ENCODE results near the gene VWA1. TPM values are rescaled to one million over a fixed set of nuclear protein-coding genes. Genes with fewer than 3 reads are reported as not detected.
"Not testable (repeated sequence)": the region's sequence is repeated elsewhere in the genome, so short reads cannot be mapped to it uniquely, and the experiment has no call there.

The VWA1 gene
- total and polyA plus RNA-seq, 2 of the 4 experiments (the other 2 are of a cell fraction) = 1.1 to 6.1 TPM

DNA sequence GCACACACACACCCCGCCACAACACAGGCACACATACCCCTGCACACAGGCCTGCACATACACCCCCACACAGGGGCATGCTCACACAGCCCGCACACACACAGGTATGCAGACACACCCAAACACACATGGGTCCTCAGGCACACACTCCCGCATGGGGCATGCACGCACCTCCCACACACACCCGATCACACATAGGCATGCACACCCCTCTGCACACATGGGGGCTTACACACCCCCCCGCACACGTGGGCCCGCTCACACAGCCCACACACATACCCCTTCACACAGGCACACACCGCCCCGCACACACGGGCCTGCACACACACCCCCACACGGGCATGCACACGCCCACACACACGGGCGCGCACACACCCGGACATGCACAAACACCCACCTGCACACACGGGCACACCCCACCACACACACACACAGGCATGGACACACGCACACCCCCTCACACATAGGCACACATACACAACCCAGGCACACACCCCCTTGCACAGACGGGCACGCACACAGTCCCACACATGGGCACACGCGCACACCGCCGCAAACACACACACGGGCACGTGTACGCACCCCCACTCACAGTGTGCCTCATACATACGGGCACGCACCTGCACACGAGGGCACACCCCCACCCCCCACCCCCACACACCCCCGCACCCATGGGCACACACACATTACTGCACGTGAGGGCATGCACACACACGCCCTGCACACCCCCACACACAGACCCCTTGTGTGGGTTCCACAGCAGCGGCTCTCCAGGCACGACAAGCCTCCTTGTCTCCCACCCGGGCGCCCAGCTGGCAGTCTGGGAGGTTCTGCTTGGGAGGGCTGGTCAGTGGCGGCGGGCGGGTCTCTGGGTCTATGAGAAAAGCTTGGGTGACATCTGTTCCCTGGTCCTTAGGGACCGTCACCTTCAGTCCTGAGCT, 44.3 kb downstream of the VWA1 start:
- WGBS, 2 experiments (ENCODE audit: extremely low coverage in 2 of 2, insufficient read length in 1 of 2) = 91% methylated on average over 18 of the region's 42 CpGs; no CpG with 5 or more reads in 1 of the 2 experiments
- dilution Hi-C loops (cut with HindIII; ENCODE audit: low sequenced_read_pairs, unreplicated experiment) (no loop called here), in situ Hi-C loops (cut with MboI; ENCODE audit: low sequenced_read_pairs) (no loop called here), intact Hi-C loops (cut with micrococcal nuclease) (no loop called here)
- Histone ChIP-seq H2BK5ac (ENCODE audit: low read depth, low read length, poor library complexity, severe bottlenecking) (no peak overlapping the region), H2BK15ac (ENCODE audit: low read depth, low read length) (no peak overlapping the region), H3K4me1 (ENCODE audit: control insufficient read depth, insufficient read depth, low read length) (no peaks in the 10 kb centered on the region), H3K27me3 (ENCODE audit: control insufficient read depth, insufficient read depth, low read length) (no peaks in the 10 kb centered on the region), H3K4me3 (ENCODE audit: insufficient read depth, low read depth, low read length) (no peak overlapping the region), H3K4ac (ENCODE audit: low read depth, low read length) (no peak overlapping the region), H2AFZ (replicated peaks; ENCODE audit: low read length, poor library complexity) (peak overlapping the region; percentile 21), H4K91ac (ENCODE audit: insufficient read depth, low read depth, low read length) (no peak overlapping the region), H3K36me3 (ENCODE audit: control insufficient read depth, insufficient read depth, low read length) (peaks cover 52% of the 10 kb centered on the region), H3K27ac (ENCODE audit: insufficient read depth, low read length) (no peak overlapping the region), H3K23ac (ENCODE audit: low read depth, low read length) (no peak overlapping the region), H4K5ac (ENCODE audit: low read depth, low read length) (no peak overlapping the region), H3K79me1 (ENCODE audit: low read depth in 1 of 2, low read length in 2 of 2) (peaks cover 4 to 24% of the 10 kb centered on the region in 2 experiments), H3K9me3 (ENCODE audit: control insufficient read depth, insufficient read depth, low read length) (no peaks in the 10 kb centered on the region), H3K9ac (ENCODE audit: low read depth, low read length) (no peak overlapping the region), H2AK9ac (replicated peaks; ENCODE audit: low read depth, low read length, poor library complexity) (peak overlapping the region; percentile 37), H3K14ac (replicated peaks; ENCODE audit: low read depth, low read length) (no peak overlapping the region), H3K18ac (ENCODE audit: low read depth, low read length) (no peak overlapping the region), H4K8ac (ENCODE audit: low read depth in 2 of 2, low read length in 2 of 2) (no peak overlapping the region), H2BK120ac (ENCODE audit: low read depth, low read length) (no peak overlapping the region), H3K4me2 (ENCODE audit: low read depth, low read length) (no peak overlapping the region), H2BK20ac (ENCODE audit: low read depth, low read length) (no peak overlapping the region), H3K56ac (ENCODE audit: extremely low read depth, insufficient read depth, low read length) (no peak overlapping the region), H3K9me1 (ENCODE audit: insufficient read depth, low read length) (0 out of 2 replicates have a peak, but pooled peaks cover 6% of the 10 kb centered on the region), H4K20me1 (ENCODE audit: insufficient read depth, low read length) (peaks cover 10% of the 10 kb centered on the region), H2AK5ac (ENCODE audit: low read depth, low read length) (no peak overlapping the region)
- ChIA-PET CTCF (no interaction called here), POLR2A (ENCODE audit: unreplicated experiment) (no interaction called here)
- no TSS peak for BruUV-seq (replicated peaks)
- ATAC-seq (ENCODE audit: low read depth) (no peak), DNase-seq (no peak)
- TF ChIP-seq, protein P1, sequence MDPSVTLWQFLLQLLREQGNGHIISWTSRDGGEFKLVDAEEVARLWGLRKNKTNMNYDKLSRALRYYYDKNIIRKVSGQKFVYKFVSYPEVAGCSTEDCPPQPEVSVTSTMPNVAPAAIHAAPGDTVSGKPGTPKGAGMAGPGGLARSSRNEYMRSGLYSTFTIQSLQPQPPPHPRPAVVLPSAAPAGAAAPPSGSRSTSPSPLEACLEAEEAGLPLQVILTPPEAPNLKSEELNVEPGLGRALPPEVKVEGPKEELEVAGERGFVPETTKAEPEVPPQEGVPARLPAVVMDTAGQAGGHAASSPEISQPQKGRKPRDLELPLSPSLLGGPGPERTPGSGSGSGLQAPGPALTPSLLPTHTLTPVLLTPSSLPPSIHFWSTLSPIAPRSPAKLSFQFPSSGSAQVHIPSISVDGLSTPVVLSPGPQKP (IDR thresholded peaks at IDR 0.05; ENCODE audit: borderline replicate concordance, low read depth, low read length) = no peak

DNA sequence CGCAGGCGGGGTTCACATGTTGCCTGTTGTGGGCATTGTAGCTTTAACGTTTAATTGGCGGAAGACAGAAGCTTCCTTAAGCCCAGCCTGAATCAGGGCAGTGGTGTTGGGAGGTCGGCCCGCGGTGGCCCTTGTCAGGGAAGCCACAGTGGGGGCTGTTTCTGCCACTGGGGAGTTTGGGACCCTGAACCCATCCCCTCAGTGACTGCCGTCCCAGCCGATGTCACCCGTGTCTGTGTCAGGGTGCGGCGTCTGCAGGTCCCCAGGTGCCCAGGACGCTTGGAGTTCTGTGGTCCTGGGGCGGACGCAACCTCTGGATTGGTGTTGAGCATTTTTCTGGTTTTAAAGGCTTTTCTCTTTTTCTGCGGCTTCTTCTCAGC, 45.0 kb downstream of the VWA1 start:
- H4K8ac ChIP-seq (ENCODE audit: low read depth in 2 of 2, low read length in 2 of 2); H3K4me2 ChIP-seq (ENCODE audit: low read depth, low read length); DNase-seq; H2BK20ac ChIP-seq (ENCODE audit: low read depth, low read length); CTCF ChIA-PET; H3K9ac ChIP-seq (ENCODE audit: low read depth, low read length); H4K5ac ChIP-seq (ENCODE audit: low read depth, low read length); H3K18ac ChIP-seq (ENCODE audit: low read depth, low read length); H3K9me1 ChIP-seq (ENCODE audit: insufficient read depth, low read length); BruUV-seq (replicated peaks); H2AK5ac ChIP-seq (ENCODE audit: low read depth, low read length); H3K4ac ChIP-seq (ENCODE audit: low read depth, low read length); H3K56ac ChIP-seq (ENCODE audit: extremely low read depth, insufficient read depth, low read length); H3K27me3 ChIP-seq (ENCODE audit: control insufficient read depth, insufficient read depth, low read length); POLR2A ChIA-PET (ENCODE audit: unreplicated experiment); dilution Hi-C loops (cut with HindIII; ENCODE audit: low sequenced_read_pairs, unreplicated experiment); H2AFZ ChIP-seq (replicated peaks; ENCODE audit: low read length, poor library complexity); H2AK9ac ChIP-seq (replicated peaks; ENCODE audit: low read depth, low read length, poor library complexity); H3K9me3 ChIP-seq (ENCODE audit: control insufficient read depth, insufficient read depth, low read length); H2BK120ac ChIP-seq (ENCODE audit: low read depth, low read length); H3K23ac ChIP-seq (ENCODE audit: low read depth, low read length); H3K4me3 ChIP-seq (ENCODE audit: insufficient read depth, low read depth, low read length); H2BK5ac ChIP-seq (ENCODE audit: low read depth, low read length, poor library complexity, severe bottlenecking); H4K91ac ChIP-seq (ENCODE audit: insufficient read depth, low read depth, low read length); ATAC-seq (ENCODE audit: low read depth); H2BK15ac ChIP-seq (ENCODE audit: low read depth, low read length); H3K4me1 ChIP-seq (ENCODE audit: control insufficient read depth, insufficient read depth, low read length); in situ Hi-C loops (cut with MboI; ENCODE audit: low sequenced_read_pairs); H3K27ac ChIP-seq (ENCODE audit: insufficient read depth, low read length); intact Hi-C loops (cut with micrococcal nuclease); H3K14ac ChIP-seq (replicated peaks; ENCODE audit: low read depth, low read length): not testable (repeated sequence)
- H3K79me1 ChIP-seq (ENCODE audit: low read depth in 1 of 2, low read length in 2 of 2) = peaks cover 4 to 24% of the 10 kb centered on the region in 2 experiments
- WGBS, 2 experiments (ENCODE audit: extremely low coverage in 2 of 2, insufficient read length in 1 of 2) = no CpG with 5 or more reads among the region's 16 CpGs
- H3K36me3 ChIP-seq (ENCODE audit: control insufficient read depth, insufficient read depth, low read length) = peaks cover 52% of the 10 kb centered on the region
- peaks cover 10% of the 10 kb centered on the region for H4K20me1 ChIP-seq (ENCODE audit: insufficient read depth, low read length)

Data from IMR-90 (cell line).